ENCODE data around the gene ERO1B. TPM values are rescaled to one million over a fixed set of nuclear protein-coding genes. Genes with fewer than 3 reads are reported as not detected.

ERO1B gene
- total RNA-seq, 1 experiment from 2014 or later = 5.4 TPM

GRCh38 chr1:236228411-236228810, 53.3 kb downstream of the ERO1B start:
- RAD21 ChIA-PET (ENCODE audit: low non-redundant PET in 1 of 2, low total read pairs in 2 of 2, uncharacterized antibody in 2 of 2, unreplicated experiment in 2 of 2) = no interaction called here

More at GRCh38 chr1:236228411-236228810, 53.3 kb downstream of the ERO1B start:
- intact Hi-C loops (cut with micrococcal nuclease) = no loop called here
- CTCF ChIA-PET = no interaction called here
- ATAC-seq = no peak
- H3K36me3 ChIP-seq (ENCODE audit: control insufficient read depth in 1 of 2, insufficient read depth in 2 of 2, low read length in 2 of 2) = no peaks in the 10 kb centered on the region
- H3K9me2 ChIP-seq (ENCODE audit: insufficient read depth) = no peaks in the 10 kb centered on the region
- H3K79me2 ChIP-seq (ENCODE audit: insufficient read depth, low read length) = no peaks in the 10 kb centered on the region
- POLR2A ChIA-PET = no interaction called here
- no peaks in the 10 kb centered on the region for H4K20me1 ChIP-seq (ENCODE audit: insufficient read depth)
- TF ChIP-seq REST (IDR thresholded peaks at IDR 0.05; ENCODE audit: low read depth) = no peak
- no peak for TF ChIP-seq JUND (IDR thresholded peaks at IDR 0.05)
- TF ChIP-seq MAX (IDR thresholded peaks at IDR 0.05) = no peak
- no peak for TF ChIP-seq CEBPB (IDR thresholded peaks at IDR 0.05; ENCODE audit: low read depth)
- TF ChIP-seq ELF1 (IDR thresholded peaks at IDR 0.05; ENCODE audit: borderline replicate concordance, low read depth) = no peak
- TF ChIP-seq POLR2A (IDR thresholded peaks at IDR 0.05; ENCODE audit: borderline replicate concordance, extremely low read depth, insufficient read depth, insufficient read length) = no peak
- TF ChIP-seq CBX3 (IDR thresholded peaks at IDR 0.05; ENCODE audit: low read depth) = no peak
- TF ChIP-seq EZH2 (IDR thresholded peaks at IDR 0.05) = no peak
- no peak for TF ChIP-seq SIN3A (IDR thresholded peaks at IDR 0.05; ENCODE audit: low read depth)
- TF ChIP-seq SRF (IDR thresholded peaks at IDR 0.05; ENCODE audit: low read depth) = no peak
- no peak for TF ChIP-seq EGR1 (IDR thresholded peaks at IDR 0.05; ENCODE audit: low read depth)
- no peak for TF ChIP-seq RAD21 (IDR thresholded peaks at IDR 0.05; ENCODE audit: low read depth)
- TF ChIP-seq ATF3 (IDR thresholded peaks at IDR 0.05) = no peak
- no peak overlapping the region for H2AFZ ChIP-seq (ENCODE audit: low read depth, low read length, poor library complexity, severe bottlenecking)
- H3K4me3 ChIP-seq (replicated peaks in 1 of 2; ENCODE audit: low read depth in 1 of 2, low read length in 2 of 2) = no peak overlapping the region
- no peaks in the 10 kb centered on the region for H3K9me3 ChIP-seq (ENCODE audit: control insufficient read depth in 1 of 2, insufficient read depth in 1 of 2, low read depth in 1 of 2, low read length in 2 of 2)
- no TSS peak for BruUV-seq (replicated peaks)
- no peaks in the 10 kb centered on the region for H3K4me1 ChIP-seq (ENCODE audit: control insufficient read depth in 1 of 2, insufficient read depth in 2 of 2, low read length in 2 of 2)
- DNase-seq (ENCODE audit: low read depth, low spot score) = no peak
- H3K27me3 ChIP-seq (ENCODE audit: insufficient read depth, low read length) = no peaks in the 10 kb centered on the region
- no peak overlapping the region for H3K27ac ChIP-seq (ENCODE audit: low read depth, low read length)
- no peak overlapping the region for H3K4me2 ChIP-seq (ENCODE audit: low read length)
- H3K9ac ChIP-seq (ENCODE audit: low read length) = no peak overlapping the region
